GM12874 (cell line): Measurements from ENCODE around the gene ZSCAN16.

Experiments
- CTCF ChIP-seq: IDR thresholded peaks from 2 replicates; pipeline ENCODE4 v1.5.1; 2011; ENCODE audit warnings: low read depth, mild to moderate bottlenecking, control low read depth, low read length, moderate library complexity; ENCODE audit not compliant: insufficient read depth

ZSCAN16 gene

GRCh38 chr6:28089054-28089453, 35.4 kb upstream of the ZSCAN16 start:
- TF ChIP-seq CTCF = no peak

- no peak for TF ChIP-seq CTCF
These were observed 33.4 kb upstream of the ZSCAN16 start for GRCh38 chr6:28090917-28091586.

GRCh38 chr6:28104392-28105244, 19.8 kb upstream of the ZSCAN16 start:
- peak; percentile 77 for TF ChIP-seq CTCF

GRCh38 chr6:28105245-28105639, 19.2 kb upstream of the ZSCAN16 start:
- no peak for TF ChIP-seq CTCF

GRCh38 chr6:28107506-28107905, 16.9 kb upstream of the ZSCAN16 start:
- no peak for TF ChIP-seq CTCF

- TF ChIP-seq CTCF = no peak
These were observed 12.4 kb upstream of the ZSCAN16 start for GRCh38 chr6:28111964-28112363.

GRCh38 chr6:28115799-28116198, 8.6 kb upstream of the ZSCAN16 start:
- no peak for TF ChIP-seq CTCF
